SKM-1 (cell line): ENCODE results near the gene SLC17A2.

ENCODE experiments used
- DNase-seq: peaks from one replicate; lab custom pipeline; 2025; ENCODE audit not compliant: unreplicated experiment; lab: John Stamatoyannopoulos, UW

Gene SLC17A2

GRCh38 chr6:25930532-25931410, at the start of gene SLC17A2:
TSS of gene SLC17A2 (minus strand) at chr6:25930691. CDS start at chr6:25925796, 4,895 bp downstream.
- DNase-seq = no peak

DNA sequence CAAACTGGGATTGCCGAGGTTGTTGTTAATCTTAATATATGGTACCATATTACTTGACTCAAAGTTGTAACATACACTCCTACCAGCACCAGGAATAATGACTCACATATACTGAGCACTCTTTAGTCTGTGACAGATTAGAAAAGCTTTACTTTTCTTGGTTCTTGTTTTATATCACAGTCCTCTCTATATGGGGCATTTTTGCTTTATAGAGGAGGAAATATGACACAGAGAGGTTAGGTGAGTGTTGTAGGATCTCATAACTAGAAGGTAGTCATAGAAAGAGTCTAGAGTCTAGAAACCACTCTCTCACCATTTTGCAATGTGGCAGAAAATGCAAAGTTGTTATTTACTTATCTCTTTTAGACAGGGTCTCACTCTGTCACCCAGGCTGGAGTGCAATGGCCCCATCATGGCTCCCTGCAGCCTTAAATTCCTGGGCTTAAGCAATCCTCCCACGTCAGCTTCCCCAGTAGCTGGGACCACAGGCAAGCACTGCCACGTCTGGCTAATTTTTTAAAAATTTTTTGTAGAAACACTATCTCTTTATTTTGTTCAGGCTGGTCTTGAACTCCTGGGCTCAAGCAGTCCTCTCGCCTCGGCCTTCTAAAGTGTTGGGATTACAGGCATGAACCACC, 45.6 kb upstream of the SLC17A2 start:
- no peak for DNase-seq

DNA sequence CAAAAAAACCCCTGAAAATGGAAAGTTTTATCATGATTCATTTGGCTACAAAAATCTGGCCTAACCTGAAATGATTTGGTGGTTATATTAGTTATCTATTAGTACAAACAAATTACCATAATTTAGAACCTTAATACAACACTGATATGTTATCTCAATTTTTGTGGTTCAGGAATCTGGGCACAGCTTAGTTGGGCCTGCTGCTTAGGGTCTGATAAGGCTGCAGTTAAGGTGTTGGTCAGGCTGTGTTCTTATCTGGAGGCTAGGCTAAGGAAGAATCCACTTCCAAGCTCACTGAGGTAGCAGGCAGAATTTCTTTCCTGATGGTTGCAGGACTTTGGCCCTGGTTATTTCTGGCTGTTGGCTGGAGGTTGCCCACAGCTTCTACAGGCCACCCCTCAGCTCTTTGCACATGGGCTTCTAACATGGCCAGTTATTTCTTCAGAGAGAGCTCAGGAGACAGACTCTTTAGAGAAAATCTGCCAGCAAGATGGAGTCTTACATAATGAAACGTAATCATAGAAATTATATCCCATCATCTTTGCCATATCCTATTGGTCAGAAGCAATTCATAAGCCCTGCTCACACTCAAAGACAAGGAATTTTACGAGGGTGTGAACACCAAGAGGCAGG, 43.5 kb upstream of the SLC17A2 start:
- DNase-seq = no peak

- DNase-seq = no peak
These were observed 42.4 kb upstream of the SLC17A2 start for GRCh38 chr6:25972902-25973301.

GRCh38 chr6:25972128-25972527, 41.6 kb upstream of the SLC17A2 start:
- no peak for DNase-seq

DNA sequence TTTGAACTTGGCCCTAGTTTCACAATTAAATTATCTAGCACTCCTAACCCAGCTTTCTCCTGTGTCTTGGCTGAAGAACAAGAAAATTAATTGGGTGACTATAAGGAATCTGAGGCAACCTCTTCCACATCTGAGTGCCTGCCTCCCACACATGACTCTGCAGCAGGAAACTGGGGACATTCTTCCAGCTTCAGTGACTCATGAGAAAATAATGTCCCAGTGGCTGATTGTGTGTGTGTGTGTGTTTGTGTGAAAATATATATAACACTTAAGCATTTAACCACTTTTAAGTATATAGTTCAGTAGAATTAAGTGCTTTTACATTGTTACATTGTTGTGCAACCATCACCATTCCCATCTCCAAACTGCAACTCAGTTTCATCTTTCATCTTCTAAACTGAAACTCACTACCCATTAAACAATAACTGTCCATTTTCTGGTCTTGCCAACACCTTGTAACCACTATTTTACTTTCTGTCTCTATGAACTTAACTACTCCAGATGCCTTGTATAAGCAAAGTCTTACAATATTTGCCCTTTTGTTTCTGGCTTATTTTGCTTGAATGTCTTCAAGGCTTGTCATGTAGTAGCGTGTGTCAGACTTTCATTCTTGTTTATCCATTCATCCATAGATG, 40.8 kb upstream of the SLC17A2 start:
- DNase-seq = no peak

GRCh38 chr6:25968769-25969168, 38.3 kb upstream of the SLC17A2 start:
- DNase-seq = no peak

GRCh38 chr6:25966711-25967110, 36.2 kb upstream of the SLC17A2 start:
- no peak for DNase-seq

DNA sequence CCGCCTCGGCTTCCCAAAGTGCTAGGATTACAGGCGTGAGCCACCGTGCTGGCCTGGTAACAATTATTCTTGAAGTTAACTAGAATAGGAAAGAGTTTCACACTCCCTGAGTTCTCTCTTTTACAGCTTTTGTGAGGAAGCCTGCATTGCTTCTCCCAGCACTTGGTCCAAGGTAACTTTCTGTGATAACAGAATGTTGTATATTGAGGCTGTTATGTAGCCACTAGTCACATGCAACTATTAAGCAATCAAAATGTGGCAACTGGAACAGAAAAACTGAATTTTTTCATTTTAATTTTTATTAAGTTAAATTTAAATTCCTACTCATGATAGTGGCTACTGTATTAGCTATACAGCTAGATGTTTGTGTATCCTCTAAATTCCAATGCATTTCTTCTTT, 34.6 kb upstream of the SLC17A2 start:
- no peak for DNase-seq

DNA sequence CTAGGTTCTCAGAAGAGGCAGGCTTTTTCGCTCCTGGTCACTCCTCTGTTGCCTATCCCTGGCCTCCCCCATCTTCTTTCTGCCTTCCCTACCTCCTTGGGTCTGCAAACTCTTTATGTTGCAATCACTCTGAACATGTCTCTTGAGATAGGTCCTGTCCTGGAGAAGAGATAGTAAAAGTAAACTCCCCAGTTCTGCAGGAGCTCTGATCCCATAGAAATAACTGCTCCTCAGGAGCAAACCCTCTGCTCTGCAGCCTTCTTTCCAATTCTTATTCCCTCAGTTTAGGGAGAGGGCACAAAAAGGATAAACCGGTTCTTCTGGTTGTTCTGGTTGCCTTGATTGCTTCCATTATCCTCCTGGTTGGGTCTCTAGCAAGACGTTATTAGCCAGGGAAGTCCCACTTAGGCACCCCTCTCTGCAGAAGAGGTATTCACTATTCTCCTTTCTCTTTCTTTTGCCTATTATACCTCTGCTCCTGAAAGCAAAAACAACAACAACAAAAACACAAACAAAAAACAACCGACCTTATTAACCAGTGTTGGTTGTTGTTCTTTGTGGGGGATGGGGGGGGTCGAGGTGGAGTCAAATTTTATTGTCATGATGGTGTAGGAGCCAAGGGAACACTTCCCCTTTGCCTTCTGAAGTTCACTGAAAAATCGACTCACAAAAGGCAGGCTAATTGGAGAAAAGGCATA, 33.1 kb upstream of the SLC17A2 start:
- DNase-seq = no peak

DNA sequence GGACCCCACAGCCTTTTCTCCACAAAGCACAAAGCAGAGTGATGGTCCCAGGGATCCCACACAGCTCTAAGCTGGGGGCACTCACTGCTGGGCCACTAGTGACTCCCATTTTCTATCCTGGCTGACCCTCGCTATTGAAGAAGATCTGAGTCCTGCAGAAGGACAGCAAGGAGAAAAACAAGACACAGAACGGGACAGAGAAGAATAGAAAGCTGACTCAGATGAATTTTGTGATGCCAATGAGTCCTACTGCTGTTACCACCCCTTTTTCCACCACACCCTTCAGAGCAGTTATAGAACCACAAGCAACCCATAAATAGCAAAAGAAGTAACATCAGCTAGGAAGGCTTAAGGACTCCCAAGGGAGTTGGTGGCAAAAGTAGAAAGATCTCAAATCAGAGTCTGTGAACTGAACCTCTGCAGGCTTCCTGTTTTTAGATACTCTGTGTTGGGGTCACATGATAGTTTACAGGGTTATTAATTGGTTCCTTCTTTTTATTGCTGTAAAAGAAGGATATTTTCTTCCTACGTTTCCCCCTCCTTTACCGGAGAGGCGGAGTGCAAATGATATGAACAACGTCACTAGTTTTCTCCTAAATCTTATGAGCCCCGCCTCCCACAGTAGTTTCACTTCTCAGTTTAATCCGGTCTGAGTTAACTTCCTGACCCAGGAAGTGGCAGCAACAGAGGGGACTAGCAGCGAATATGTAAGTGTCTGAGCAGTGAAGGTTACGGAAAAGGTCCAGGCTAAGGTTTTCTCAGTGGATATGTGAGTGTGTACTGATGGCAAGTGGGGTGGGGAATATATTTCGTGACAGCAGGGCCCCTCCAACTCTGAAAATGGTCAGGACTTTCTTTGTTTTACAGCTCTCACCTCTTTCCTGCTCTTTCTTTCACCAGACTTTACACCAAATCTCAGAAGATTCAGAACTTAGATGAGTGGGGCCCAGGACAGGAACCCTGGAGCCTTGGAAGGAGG, 31.9 kb upstream of the SLC17A2 start, which contains the start of gene TRIM38:
Gene TRIM38, plus strand, starts transcription at position 654 of the 979 bp plus-strand sequence. CDS start 3,721 bp downstream, outside the sequence.
- peak; percentile 85 for DNase-seq

DNA sequence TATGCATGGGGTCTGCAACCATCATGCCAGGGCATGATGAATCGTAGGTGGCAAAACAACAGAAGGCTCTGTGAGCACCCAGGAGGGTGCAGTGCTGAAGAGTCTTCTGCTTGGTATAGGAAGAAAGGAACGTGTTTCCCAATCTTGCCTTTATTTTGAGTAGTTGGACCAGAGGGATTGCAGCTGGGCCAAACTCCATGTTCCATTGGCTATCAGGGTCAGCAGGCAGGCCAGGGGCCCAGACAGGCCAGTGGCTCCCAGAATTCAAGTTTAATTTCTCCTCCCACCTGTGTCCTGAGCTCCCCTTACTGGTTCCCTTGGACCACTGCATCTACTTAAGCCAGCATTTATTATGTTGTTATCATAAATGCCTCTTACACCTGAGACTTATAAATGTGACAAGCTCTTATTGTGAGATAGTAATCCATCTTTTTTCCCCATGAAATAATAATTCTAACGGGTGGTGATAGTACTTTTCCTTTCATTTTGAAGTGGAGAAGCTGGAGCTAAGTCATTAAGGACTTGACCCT, 31.2 kb upstream of the SLC17A2 start:
- no peak for DNase-seq

DNA sequence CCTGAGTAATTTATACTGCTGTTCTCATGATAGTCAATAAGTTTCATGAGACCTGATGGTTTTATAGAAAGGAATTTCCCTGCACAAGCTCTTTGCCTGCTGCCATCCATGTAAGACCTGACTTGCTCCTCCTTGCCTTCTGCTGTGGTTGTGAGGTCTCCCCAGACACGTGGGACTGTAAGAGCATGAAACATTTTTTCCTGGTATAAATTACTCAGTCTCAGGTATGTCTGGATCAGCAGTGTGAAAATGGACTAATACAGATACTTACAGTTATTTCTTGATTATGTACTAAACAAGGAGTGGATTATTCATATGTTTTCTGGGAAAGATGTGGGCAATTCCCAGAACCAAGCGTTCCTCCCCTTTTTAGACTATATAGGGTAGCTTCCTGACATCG, 30.2 kb upstream of the SLC17A2 start:
- DNase-seq = no peak

- no peak for DNase-seq
These were observed 29.5 kb upstream of the SLC17A2 start for GRCh38 chr6:25959890-25960536.

DNA sequence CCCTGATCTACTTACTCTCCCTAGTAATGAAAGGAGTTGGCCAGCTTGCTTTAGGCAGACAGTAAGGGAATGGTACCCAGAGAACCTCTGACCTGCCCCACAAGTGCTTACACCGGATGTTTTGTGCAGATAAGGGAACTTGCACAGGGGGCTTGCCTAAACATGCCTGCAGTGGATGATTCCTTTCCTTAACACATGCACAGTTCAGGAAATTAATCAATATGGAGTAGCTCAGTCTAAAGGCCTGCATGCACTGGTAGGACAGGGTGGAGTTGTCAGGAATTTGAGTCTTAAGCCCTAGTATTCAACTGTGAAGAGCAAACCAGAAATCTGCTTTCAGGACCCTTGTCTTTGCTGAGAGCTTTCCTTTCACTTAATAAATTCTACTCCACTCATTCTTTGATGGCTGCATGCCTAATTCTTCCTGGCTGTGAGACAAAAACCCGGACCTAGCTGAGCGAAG, 28.2 kb upstream of the SLC17A2 start:
- DNase-seq = no peak

GRCh38 chr6:25956226-25956625, 25.7 kb upstream of the SLC17A2 start:
- no peak for DNase-seq

- no peak for DNase-seq
These were observed 24.3 kb upstream of the SLC17A2 start for GRCh38 chr6:25954756-25955155.

GRCh38 chr6:25953733-25954132, 23.2 kb upstream of the SLC17A2 start:
- DNase-seq = no peak

DNA sequence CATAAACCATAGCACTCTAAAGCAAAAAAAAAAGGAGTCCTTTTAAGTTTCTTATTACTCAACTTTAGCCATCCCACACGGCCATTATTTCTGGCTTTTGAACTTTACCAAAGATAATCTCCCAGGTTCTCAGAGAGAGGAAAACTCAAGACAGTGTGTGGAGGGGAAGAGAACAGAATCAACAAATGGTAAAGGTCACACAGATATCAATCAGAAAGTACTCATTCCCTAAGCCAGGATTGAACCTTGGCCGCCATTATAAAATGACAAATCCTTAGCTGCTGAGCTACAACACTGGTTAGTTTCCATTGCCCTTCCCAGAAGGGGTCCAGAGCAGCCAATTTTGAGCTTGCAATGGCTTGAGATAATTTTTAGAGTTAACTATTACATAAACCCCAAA, 22.0 kb upstream of the SLC17A2 start:
- no peak for DNase-seq
